Eye (tissue), 1 donor: ENCODE data around the gene THBS2.

Experiments used
- DNase-seq: peaks from one replicate; pipeline ENCODE4 v3.0.0-alpha.2; 2015

Gene THBS2

DNA sequence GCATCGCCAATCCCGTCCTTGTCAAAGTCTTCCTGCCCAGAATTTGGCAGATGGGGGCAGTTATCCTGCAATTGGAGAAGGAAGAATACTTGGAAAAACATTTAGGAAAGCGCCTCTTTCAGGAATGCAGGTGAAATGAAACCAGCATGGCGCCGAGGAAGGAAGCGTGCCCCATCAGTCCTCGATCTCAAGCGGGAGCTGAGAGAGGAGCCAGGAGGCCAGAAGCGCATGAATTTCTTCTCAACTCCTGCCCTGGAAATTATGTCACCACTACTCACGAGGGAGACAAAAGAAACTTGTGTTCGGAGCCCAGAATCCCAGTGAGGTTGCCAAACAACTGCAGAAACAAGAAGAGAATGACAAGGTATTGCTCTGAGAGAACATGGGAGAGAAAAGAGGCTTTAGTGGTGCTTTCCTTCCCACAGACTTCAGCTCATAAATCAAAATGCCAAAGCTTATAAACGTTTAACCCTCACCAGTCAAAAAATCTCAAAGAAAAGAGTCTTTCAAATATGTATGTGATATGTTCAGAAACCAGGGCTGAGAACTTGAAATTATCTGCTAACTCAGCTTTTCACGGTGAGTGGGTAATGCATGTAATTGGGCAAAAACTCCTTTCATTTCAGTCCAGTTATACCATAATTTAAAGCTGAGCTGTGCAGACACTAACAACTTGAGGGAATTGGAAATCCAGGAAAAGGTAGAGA is 23.9 kb downstream of the THBS2 start:
- peak; percentile 31 for DNase-seq

DNA sequence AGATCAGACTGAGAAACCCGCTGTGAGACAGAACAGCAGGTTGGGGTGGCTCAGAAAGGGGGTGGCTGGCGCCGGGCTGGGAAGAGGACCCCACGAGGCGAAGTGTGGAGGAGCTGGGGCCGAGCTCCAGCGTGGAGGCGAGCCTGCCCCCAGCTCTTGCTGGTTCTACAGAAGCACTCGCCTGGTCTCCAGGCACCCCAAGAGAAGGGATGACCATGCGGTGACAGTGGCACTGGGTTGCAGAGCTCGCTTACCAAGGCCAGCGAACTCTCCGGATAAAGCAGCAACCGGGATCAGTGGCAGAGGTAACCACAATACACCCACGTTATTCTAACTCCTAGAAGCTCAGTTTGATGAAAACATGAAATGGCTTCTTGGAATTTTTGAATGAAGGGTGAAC is 26.5 kb downstream of the THBS2 start:
- no peak for DNase-seq

DNA sequence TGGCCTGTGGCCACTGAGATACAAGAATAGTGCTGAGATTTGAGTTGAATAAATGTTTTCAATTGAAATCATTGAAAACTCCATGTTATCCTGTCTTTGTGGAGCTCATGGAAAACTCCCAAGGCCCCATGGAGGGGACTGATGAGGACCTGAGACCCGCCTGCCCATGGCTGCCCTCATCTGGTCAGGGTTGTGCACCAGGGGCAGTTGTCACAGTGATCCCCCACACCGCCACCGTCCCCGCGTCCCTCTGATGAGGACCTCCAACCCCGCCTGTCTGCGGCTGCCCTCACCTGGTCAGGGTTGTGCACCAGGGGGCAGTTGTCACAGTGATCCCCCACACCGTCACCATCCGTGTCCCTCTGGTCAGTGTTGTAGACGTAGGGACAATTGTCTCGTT is 27.8 kb downstream of the THBS2 start:
- DNase-seq: no peak

DNA sequence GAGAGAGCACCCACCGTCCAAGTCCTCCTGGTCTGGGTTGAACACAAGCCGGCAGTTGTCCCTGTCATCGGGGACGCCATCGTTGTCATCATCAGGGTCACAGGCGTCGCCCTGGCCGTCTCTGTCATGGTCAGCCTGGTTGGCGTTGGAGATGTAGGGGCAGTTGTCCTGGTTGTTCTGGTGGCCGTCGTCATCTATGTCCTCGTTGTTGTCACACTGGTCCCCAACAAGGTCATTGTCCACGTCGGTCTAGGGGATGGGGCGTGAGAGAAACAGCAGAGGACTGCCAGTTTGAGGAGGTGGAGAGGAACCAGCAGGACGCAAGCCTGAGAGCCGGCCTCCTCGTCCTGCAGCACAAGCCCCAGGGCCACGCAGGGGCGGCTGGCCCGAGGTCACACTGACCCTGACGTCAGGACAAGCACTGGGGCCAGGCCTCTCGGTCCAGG is 28.5 kb downstream of the THBS2 start:
- no peak for DNase-seq

DNA sequence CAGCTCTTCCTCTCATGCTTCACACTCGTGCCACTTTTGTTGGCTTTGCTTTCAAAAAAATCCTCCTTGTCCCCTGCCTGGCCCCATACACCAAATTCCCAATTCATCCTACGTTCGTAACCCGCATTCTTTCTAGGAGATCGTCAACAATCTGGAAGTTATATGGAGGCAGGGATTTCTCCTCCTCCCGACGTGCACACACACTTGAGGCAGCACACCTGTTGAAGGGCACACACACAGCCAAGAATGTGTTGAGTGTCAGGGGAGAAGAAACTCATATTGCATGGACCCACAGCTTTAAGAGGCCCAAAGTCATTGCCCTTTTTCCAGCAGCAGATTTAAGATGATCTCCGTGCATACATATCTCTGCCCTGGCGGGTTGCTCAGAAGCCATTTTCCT is 28.9 kb downstream of the THBS2 start:
- DNase-seq: no peak

DNA sequence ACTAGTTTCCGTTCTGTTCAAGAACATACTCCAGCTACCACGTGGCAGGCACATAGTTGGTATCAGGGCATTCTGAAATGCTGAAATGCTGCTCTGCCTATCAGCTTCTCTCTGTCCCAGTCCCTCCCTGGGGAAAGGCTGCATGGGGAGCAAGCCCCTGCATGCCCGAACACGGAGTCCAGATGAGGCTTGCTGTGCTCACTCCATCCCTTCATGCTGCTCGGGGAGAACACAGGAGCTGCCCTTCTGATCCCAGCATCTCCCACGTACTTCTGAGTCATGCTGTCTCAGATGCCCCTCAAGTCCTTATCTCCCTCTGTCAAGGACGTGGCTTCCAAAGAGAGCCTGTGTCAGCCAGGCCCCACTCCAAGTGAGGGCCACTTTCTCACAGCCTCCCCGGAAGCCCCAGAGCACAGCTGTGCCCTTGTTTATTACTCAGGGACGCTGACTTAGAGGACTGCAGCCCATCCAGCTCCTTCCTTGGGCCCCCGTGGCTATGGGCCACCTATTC is 29.4 kb downstream of the THBS2 start:
- DNase-seq: no peak

DNA sequence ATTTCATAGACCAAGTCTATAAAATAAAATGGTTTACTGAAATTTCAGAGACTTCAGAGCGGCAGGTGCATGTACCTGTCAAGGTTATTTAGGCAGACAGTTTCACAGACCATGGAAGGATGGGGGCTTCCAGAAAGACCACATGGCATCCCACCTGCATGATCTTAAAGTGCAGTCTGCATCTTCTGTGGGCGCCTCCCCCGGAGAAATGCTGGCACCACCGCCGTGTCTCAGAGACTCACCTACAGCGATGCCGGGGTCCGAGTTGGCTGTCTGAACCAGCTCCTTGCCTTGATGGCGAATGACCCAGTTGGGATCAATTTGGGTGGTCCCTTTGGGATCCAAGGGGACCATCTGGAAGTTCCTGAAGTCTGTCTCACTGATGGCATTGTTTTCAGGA is 30.6 kb downstream of the THBS2 start:
- no peak for DNase-seq

DNA sequence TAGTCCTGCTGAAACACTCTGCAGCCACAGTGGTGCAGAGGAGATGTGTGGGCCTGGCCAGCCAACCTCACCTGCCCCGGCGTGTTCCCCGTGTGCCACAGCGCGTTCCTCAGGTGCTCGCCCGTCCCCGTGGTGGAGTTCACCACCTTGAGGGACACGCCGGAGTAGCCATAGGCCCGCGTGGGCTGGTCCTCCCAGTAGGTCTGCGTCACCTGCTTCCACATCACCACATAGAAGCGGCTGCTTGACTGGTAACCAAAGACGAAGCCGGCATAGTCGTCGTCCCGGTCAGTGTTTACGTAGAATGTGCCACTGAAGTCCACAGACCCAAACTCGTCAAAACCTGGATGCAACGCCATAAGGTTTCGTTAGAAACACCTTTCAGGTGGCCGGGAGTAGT is 31.5 kb downstream of the THBS2 start:
- DNase-seq: no peak

DNA sequence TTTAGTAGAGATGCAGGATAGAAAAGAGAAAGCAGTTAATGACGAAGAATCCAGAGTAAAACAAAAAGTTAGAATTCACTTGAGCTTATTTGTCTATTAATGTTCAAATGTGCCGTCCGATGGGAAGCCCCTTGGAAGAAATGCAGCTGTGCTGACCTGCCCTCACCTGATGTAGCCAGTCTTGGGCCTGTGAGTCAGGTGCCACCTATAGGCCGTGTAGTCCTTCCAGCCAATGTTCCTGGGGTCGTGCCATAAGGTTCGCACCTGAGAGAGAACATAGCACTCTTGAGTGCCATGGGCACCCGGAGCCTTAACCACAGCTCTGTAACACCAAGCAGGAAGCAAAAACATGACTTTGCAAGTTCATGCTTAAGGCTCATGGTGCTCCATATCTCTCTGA is 32.4 kb downstream of the THBS2 start:
- DNase-seq: no peak

DNA sequence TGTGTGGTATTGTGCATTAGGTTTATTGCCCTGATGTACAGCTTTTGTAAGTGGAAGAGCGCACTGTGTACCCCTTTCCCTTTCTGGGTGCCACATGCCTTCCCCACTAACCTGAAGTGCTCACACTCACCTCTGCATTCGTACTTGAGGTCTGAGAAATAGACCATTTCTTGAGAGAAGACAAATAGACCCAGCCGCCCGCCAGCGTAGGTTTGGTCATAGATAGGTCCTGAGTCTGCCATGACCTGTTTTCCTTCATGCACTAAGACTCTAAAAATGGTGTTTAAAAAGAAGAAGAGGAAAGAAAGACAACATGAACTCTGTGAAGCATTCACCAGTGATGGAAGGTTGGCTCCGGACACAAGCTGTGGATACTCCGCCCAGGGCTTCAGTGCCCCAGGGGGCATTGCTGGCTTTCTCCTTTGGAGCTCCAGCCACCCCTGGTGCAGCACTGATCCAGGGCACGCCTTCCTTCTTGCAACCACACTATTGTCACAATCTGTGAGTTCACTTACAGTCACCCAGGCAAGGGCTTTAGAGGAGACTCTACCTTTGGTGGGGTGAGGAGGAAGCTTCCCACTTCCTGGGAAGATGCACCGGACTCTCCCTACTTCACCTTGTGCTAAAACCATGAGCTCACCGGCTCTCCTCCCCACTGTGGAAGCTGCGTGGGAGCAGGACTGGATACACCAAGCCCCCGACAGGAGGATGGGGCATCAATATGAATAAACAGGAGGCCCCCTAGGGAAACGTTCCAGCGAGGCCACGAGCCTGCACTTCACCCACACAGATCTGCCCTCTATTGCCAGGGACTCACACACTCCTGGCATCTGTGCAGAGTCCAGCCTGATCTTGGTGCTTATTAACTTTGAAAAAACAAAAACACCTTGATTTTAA is 33.3 kb downstream of the THBS2 start:
- DNase-seq: no peak

DNA sequence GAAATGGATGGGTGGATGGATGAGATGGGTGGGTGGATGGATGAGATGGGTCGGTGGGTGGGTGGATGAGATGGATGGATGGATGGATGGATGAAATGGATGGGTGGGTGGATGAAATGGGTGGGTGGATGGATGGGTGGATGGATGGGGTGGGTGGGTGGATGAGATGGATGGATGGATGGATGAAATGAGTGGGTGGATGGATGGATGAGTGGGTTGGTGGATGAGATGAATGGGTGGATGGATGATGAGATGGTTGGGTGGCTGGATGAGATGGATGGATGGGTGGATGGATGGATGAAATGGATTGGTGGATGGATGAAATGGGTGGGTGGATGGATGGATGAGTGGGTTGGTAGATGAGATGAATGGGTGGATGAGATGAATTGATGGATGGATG is 35.7 kb downstream of the THBS2 start:
- no peak for DNase-seq

DNA sequence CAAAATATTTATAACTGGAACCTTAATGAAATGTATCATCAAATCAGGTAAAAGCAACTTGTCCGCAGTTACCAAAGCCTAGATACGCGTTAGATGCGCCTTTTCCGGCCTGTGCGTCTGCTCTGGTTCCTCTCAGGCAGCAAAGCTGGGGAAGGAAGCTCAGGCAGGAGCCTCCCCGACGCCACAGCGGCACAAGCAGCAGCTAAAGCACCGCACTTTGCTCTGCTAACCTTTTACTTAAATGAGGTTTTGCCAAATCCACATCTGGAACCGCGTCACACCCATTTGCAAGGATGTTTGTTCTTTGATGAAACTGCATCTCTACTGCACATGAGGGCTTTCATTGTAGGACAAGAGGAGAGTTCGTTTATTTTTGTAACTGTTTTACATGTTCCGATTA is 36.8 kb downstream of the THBS2 start:
- no peak for DNase-seq

DNA sequence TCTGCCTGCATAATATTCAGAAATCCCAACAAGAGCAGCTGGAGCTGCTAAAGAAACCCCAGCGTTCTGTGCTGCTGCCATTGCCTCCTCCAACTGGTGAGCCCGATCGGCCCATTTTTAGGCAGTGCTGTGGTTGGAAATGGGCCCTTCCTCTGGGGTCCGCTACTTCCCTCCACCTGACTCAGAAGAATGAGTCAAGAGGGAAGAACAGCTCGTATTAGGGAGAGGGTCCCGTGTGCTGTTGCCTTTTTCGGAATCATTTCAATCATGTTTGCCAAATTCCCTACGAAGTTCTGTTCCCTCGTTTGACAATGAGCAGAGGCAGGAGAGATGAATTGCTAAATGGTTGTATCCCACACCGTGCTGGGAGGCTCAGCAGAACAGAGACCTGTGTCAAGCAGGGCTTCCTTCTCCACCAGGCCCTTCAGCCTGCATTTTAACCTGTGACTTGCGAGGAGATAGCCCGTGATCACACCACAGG is 38.4 kb downstream of the THBS2 start:
- no peak for DNase-seq

DNA sequence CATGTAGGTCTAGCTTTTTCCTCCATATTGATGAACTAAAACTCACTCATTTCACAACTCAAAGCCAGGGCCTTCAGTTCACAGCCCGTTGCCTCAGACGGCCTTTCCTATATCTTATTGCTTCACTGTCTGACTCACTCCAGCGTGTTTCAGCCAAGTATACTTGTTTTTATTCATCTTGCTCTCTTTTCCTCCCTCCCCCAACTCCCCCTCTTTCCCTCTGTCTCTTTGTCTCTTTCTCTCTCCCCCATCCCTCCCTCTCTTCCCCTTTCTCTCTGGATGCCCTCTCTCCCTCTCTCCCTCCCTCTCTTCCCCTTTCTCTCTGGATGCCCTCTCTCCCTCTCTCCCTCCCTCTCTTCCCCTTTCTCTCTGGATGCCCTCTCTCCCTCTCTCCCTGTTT is 38.9 kb downstream of the THBS2 start:
- DNase-seq: peak; percentile 29

DNA sequence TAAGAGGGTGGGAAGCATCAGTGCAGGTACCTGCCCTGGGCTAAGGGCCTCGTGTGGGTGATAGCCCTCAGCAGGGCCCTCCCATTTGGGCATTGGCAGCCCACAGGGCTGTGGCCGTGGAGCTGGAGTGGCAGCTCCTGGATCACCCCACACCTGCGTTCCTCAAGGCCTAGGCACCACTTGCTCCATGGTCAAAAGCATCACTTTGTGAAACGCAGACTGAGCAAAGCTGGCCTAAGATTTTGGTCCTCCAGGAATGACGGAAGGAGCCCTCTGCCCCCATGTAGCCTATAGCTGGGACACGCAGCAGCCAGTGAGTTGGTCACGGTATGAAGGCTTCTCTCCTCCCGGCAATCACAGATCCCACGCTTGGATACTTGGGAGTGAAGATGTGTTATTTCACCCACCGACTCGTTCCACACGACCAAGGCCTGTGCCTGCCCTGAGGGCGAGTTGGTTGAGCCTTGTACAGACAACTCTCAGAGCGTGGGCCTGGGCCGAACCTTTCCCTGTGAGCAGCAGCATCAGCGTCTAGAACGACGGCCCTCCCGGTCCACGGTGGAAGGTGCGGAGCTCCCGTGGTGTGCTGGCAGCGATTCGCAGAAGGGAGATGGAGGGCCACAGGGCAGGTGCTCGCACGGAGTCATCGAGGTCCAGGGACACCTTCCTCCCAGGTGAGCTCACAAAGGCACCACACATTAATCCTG is 39.7 kb downstream of the THBS2 start:
- DNase-seq: no peak

DNA sequence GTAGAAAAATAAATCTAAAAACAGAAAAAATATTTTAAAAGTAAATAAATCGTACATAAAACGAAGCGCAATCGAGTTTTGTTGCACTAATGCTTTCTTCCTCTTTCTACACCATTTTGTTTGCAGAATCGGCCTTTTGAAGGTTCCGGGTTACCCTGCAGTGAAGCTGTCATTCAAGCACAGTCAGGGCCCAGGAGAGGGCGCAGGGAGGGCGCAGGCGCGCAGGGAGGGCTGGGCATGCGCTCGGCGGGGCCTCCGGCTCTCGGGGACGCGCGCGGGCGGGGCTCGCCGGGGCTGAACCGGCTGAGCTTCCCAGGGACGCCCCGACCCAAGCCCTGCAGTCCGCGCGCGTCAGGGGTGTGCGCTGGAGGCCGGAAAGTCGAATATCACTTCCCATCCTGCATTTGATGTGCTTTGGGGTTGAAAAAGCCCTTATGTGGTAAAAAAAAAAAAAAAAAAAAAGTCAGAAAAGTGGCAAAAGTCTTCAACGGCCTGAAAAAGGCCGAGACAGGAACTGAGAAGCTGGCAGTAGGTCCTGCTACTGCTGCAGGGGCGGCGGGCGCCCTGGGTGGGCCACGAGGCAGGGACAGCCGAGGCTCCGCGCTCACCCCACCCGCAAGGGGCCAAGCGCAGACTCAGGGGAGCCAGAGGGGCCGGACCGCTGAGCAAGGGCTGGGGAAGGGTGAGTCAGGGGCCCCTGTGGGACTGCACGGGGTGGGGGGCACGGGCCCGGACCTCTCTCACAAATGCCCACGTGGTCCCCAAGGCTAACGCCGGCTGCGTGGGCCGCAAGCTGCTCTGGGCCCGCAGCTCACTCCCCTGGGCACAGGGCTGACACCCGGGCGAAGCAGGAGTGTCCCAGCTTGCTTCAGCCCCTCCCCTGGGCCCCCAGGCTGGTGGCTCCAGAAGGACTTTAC is 40.5 kb downstream of the THBS2 start:
- peak; percentile 94 for DNase-seq

DNA sequence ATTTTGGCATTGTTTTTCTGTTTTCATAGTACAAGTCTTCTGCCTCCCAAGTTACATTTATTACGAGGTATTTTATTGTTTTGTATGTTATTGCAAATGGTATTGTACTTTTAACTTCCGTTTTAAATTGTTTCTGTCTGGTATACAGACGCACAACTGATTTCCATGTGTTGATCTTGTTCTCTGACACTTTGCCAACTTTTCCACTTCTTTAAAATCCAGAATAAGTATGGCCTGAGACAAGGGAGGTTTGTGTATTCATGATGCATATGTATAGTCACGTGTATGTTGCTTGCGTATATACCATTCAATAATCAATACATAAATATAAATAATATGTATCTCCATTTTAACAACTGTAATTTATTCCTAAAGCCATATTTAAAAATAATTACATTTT is 41.2 kb downstream of the THBS2 start:
- peak; percentile 49 for DNase-seq

DNA sequence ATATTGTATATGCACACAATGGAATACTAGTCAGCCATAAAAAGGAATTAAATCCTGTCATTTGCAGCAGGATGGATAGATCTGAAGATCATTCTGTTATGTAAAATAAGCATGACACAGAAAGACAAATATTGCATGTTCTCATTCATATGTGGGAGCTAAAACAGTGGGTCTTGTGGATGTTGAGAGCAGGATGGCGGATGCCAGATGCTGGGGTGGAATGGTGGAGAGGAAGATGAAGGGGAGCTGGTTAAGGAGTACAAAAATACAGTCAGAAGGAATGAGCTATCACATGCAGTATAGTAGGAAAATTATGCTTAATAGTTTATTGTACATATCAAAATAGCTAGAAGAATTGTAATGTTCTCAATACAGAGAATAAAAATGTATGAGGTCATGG is 41.8 kb downstream of the THBS2 start:
- DNase-seq: no peak

DNA sequence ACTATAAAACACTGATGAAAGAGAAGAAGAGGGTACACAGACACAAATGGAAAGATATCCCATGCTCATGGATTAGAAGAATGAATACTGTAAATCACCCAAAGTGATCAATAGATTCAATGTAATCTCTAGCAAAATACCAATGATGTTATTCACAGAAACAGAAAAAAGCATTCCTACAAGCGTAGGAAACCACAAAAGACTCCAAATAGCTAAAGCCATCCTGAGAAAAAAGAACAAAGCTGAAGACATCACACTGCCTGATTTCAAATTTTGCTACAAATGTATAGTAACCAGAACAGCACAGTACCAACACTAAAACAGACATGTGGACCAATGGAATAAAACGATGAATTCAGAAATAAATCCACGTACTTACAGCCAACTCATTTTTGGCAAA is 43.0 kb downstream of the THBS2 start:
- no peak for DNase-seq

DNA sequence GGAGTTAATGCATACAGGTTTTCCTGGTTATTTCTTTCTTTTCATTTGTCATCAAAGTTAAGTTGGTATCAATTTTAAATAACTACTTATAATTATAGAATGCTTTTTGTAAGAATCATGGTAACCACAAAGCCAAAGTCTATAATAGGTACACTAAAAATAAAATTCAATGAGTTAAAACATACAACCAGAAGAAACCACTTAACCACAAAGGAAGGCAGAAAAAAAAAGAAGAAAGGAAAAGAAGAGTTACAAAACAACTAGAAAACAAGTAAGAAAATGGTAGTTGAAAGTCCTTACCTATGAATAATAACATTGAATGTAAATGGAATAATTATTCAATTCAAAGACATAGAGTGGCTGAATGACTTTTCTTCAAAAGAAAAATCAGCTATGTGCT is 45.6 kb downstream of the THBS2 start:
- DNase-seq: no peak

DNA sequence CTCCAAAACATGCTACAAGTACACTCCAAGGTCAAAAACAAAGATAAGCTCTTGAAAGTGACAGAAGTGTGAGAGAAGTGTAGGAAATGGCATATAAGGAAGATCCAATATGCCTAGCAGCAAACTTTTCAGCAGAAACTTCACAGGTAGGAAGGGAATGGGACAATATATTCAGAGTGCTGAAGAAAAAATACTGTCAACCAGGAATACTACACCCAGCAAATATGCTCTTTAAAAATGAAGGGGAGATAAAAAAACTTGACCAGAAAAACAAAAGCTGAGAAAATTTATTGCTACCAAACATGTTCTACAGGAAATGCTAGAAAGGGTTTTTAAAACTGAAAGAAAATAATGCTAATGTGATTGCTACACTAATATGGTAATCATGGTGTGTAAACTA is 46.2 kb downstream of the THBS2 start:
- no peak for DNase-seq
